B cell (primary cell): ENCODE measurements around the gene SMAGP. TPM values are rescaled to one million over a fixed set of nuclear protein-coding genes. Genes with fewer than 3 reads are reported as not detected.

Experiments
- ATAC-seq: fragments of 200-7000 bp; cut with Tn5 transposase; one replicate; pipeline ENCODE4 v1.10.0; 2021; ENCODE audit warnings: low read depth, mild to moderate bottlenecking, moderate number of reproducible peaks, moderate library complexity
- CTCF ChIA-PET: fragments of 350-600 bp; sonication (Branson Sonifier 250); formaldehyde crosslinking; loops from one replicate; lab custom pipeline; 2021; ENCODE audit warnings: antibody characterized with exemption, inconsistent platforms; lab: Charles Lee
- POLR2A ChIA-PET: fragments of 350-600 bp; sonication (Branson Sonifier 250); formaldehyde crosslinking; loops from one replicate; lab custom pipeline; 2021; ENCODE audit warnings: antibody characterized with exemption; lab: Charles Lee
- DNase-seq: peaks from one replicate; pipeline ENCODE4 v3.0.0; 2013
- H2AFZ ChIP-seq: 2 replicates; pipeline ENCODE4 v1.6.1; 2012; ENCODE audit warnings: mild to moderate bottlenecking, low read depth, low read length; ENCODE audit not compliant: insufficient read depth, poor library complexity, severe bottlenecking
- H3K27ac ChIP-seq, 2 donors: 1 replicate in 1 of 2; 2 replicates in 1 of 2; pipeline ENCODE4 v1.5.1; 2012 to 2013; ENCODE audit warnings: low read length in 2 of 2, mild to moderate bottlenecking in 2 of 2, moderate library complexity in 1 of 2
- H3K27me3 ChIP-seq, 4 experiments: fragments of 200-600 bp in 1 of 4; sonication (generic) in 1 of 4; replicated peaks in 1 of 4; 1 replicate in 2 of 4; 2 replicates in 2 of 4; pipeline versions ENCODE4 v1.6.1 to v1.7.0; 2013 to 2016; ENCODE audit warnings: low read length in 3 of 4, mild to moderate bottlenecking in 2 of 4, mixed read lengths in 1 of 4, moderate library complexity in 1 of 4; ENCODE audit not compliant: insufficient read depth in 4 of 4, control insufficient read depth in 3 of 4; ENCODE audit errors: control extremely low read depth in 1 of 4
- H3K36me3 ChIP-seq, 2 experiments: replicated peaks in 1 of 2; 1 replicate in 1 of 2; 2 replicates in 1 of 2; pipeline versions ENCODE4 v1.6.1 to v1.7.1; 2013; ENCODE audit warnings: low read length in 1 of 2; ENCODE audit not compliant: insufficient read depth in 2 of 2, control insufficient read depth in 1 of 2; ENCODE audit errors: control extremely low read depth in 1 of 2, extremely low read depth in 1 of 2
- H3K4me1 ChIP-seq, 2 donors: fragments of 200-600 bp in 1 of 2; sonication (generic) in 1 of 2; 1 replicate in 1 of 2; 2 replicates in 1 of 2; pipeline versions ENCODE4 v1.5.1 to v1.6.1; 2013 to 2017; ENCODE audit warnings: low read length in 2 of 2; ENCODE audit not compliant: control insufficient read depth in 2 of 2, insufficient read depth in 2 of 2
- H3K4me2 ChIP-seq: replicated peaks from 2 replicates; pipeline ENCODE3; 2012; ENCODE audit warnings: mild to moderate bottlenecking, low read depth, low read length; ENCODE audit not compliant: poor library complexity, severe bottlenecking
- H3K4me3 ChIP-seq, 5 experiments: fragments of 200-600 bp in 1 of 5; sonication (generic) in 1 of 5; 1 replicate in 3 of 5; 2 replicates in 2 of 5; pipeline versions ENCODE4 v1.5.1 to v1.7.0; 2011 to 2016; ENCODE audit warnings: low read length in 4 of 5, mild to moderate bottlenecking in 4 of 5, low read depth in 2 of 5, control low read depth in 1 of 5, moderate library complexity in 1 of 5; ENCODE audit not compliant: insufficient read depth in 1 of 5; ENCODE audit errors: control extremely low read depth in 1 of 5, extremely low read depth in 1 of 5
- H3K79me2 ChIP-seq: fragments of 200-600 bp; sonication (generic); one replicate; pipeline ENCODE4 v1.6.0; 2016; ENCODE audit warnings: low read length; ENCODE audit not compliant: control insufficient read depth, insufficient read depth
- H3K9ac ChIP-seq: fragments of 200-600 bp; sonication (generic); 2 replicates; pipeline ENCODE4 v1.6.1; 2017; ENCODE audit warnings: mild to moderate bottlenecking, low read length, moderate library complexity
- H3K9me3 ChIP-seq, 3 donors: one replicate each; pipeline versions ENCODE4 v1.6.1 to v1.7.1; 2013; ENCODE audit warnings: low read length in 2 of 3; ENCODE audit not compliant: control insufficient read depth in 2 of 3, insufficient read depth in 1 of 3; ENCODE audit errors: control extremely low read depth in 1 of 3
- H4K20me1 ChIP-seq: 2 replicates; pipeline ENCODE4 v1.6.0; 2012; ENCODE audit warnings: mild to moderate bottlenecking, low read length; ENCODE audit not compliant: insufficient read depth, control insufficient read depth, poor library complexity, severe bottlenecking
- H3K27ac Mint-ChIP-seq: one replicate; pipeline ENCODE4 v1.8.0; 2021; ENCODE audit warnings: mixed read lengths
- H3K27me3 Mint-ChIP-seq: one replicate; pipeline ENCODE4 v1.8.0; 2021; ENCODE audit warnings: mixed read lengths
- H3K4me1 Mint-ChIP-seq: one replicate; pipeline ENCODE4 v1.8.0; 2021; ENCODE audit warnings: mixed read lengths
- H3K4me3 Mint-ChIP-seq: one replicate; pipeline ENCODE4 v1.8.0; 2021; ENCODE audit warnings: mixed read lengths
- H3K9me3 Mint-ChIP-seq: one replicate; pipeline ENCODE4 v1.8.0; 2022; ENCODE audit warnings: mixed read lengths; ENCODE audit not compliant: insufficient read depth
- CTCF ChIP-seq: fragments of 200-600 bp; IDR thresholded peaks from one replicate; pipeline ENCODE4 v1.8.0; 2022; ENCODE audit warnings: antibody characterized with exemption, mild to moderate bottlenecking
- EZH2 ChIP-seq: IDR thresholded peaks from 2 replicates; pipeline ENCODE4 v1.6.1; 2012; ENCODE audit warnings: borderline replicate concordance, low read depth, mild to moderate bottlenecking, moderate library complexity, low read length; ENCODE audit not compliant: insufficient read depth, poor library complexity, severe bottlenecking
- WGBS: methylation state at CpG from one replicate; pipeline ENCODE4 v1.1.5; 2013; ENCODE audit warnings: missing lambda C conversion rate; ENCODE audit not compliant: insufficient coverage; 5-methylcytosine and 5-hydroxymethylcytosine counted together
- intact Hi-C: fragments of 100-400 bp; cut with micrococcal nuclease; formaldehyde crosslinking; loops from one replicate; pipeline ENCODE4 v1.10.0; 2022
- polyA plus RNA-seq: library from polyadenylated mRNA; depleted of rRNA; stranded (reverse); fragments of >200 nt; gene quantifications from 2 replicates; pipeline ENCODE4 v1.2.3, GENCODE V29; 2012
- total RNA-seq, 2 donors: library from RNA; stranded (reverse); fragments of 120-200 nt in 1 of 2; gene quantifications; 1 replicate in 1 of 2; 2 replicates in 1 of 2; pipeline versions ENCODE4 v1.2.3 to v1.2.4, GENCODE V29; 2013 to 2022

SMAGP gene
- total and polyA plus RNA-seq, 2 donors (not counting 1 experiment from before 2014, with no cell fraction given), result 10.4 to 21.6 TPM

DNA sequence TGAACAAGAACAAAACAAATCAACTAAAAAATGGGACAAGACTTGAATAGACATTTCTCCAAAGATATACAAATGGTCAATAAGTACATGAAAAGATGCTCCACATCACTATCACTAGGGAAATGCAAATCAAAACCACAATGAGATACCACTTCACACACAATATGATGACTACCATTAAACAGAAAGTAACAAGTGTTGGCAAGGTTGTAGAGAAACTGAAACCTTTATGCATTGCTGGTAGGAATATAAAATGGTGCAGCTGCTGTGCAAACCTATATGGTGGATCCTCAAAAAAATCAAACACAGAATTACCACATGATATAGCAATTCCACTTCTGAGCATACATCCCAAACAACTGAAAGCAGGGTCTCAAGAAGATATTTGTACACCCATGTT is 5.2 kb downstream of the SMAGP start:
- H3K79me2 ChIP-seq, result peaks cover 22% of the 10 kb centered on the region
- TF ChIP-seq EZH2 (no peak), CTCF (no peak)
- no peak overlapping the region for H2AFZ ChIP-seq
- H3K9me3 ChIP-seq, result peaks cover 0 to 2% (median 0%) of the 10 kb centered on the region in 3 donors
- peaks cover 8 to 13% of the 10 kb centered on the region in 2 donors for H3K4me1 ChIP-seq
- ATAC-seq (no peak), DNase-seq (no peak)
- Mint-ChIP-seq H3K27me3 (no peaks in the 10 kb centered on the region), H3K4me3 (no peak overlapping the region), H3K27ac (no peak overlapping the region), H3K4me1 (peaks cover 30% of the 10 kb centered on the region), H3K9me3 (no peaks in the 10 kb centered on the region)
- ChIA-PET POLR2A (interaction anchor here (0.7 kb wide), 1 partner anchor 495 kb away, joined by 3 read pairs; no protein-coding TSS in a partner anchor), CTCF (interaction anchor here (0.7 to 4.6 kb wide), 2 partner anchors 77 to 437 kb away, joined by 3 to 64 read pairs; no protein-coding TSS in a partner anchor)
- H3K27ac ChIP-seq, result no peak overlapping the region
- H3K27me3 ChIP-seq, result no peaks in the 10 kb centered on the region
- peak overlapping the region; percentile 22 for H3K4me2 ChIP-seq
- intact Hi-C loops, result no loop called here
- no peak overlapping the region for H3K9ac ChIP-seq
- H3K36me3 ChIP-seq, result no peaks in the 10 kb centered on the region
- H4K20me1 ChIP-seq, result no peaks in the 10 kb centered on the region
- no peak overlapping the region for H3K4me3 ChIP-seq

- Histone ChIP-seq H4K20me1 (no peaks in the 10 kb centered on the region), H3K9me3 (peaks cover 0 to 2% (median 0%) of the 10 kb centered on the region in 3 donors), H3K4me1 (peaks cover 6 to 10% of the 10 kb centered on the region in 2 donors), H3K4me3 (no peak overlapping the region), H3K27me3 (no peaks in the 10 kb centered on the region), H3K27ac (no peak overlapping the region), H3K36me3 (no peaks in the 10 kb centered on the region), H2AFZ (no peak overlapping the region), H3K9ac (no peak overlapping the region), H3K4me2 (no peak overlapping the region), H3K79me2 (peaks cover 22% of the 10 kb centered on the region)
- Mint-ChIP-seq H3K4me1 (peaks cover 28% of the 10 kb centered on the region), H3K27ac (no peak overlapping the region), H3K9me3 (no peaks in the 10 kb centered on the region), H3K4me3 (no peak overlapping the region), H3K27me3 (no peaks in the 10 kb centered on the region)
- WGBS, result 100% methylated on average over 2 of the region's 5 CpGs
- ChIA-PET POLR2A (interaction anchor here (0.7 kb wide), 1 partner anchor 496 kb away, joined by 3 read pairs; no protein-coding TSS in a partner anchor), CTCF (interaction anchor here (0.7 to 4.6 kb wide), 5 partner anchors 27 to 437 kb away, joined by 3 to 64 read pairs (median 4); no protein-coding TSS in a partner anchor)
- intact Hi-C loops, result no loop called here
- DNase-seq (no peak), ATAC-seq (no peak)
- no peak for TF ChIP-seq EZH2
- TF ChIP-seq CTCF, result no peak
These were observed 5.9 kb downstream of the SMAGP start for GRCh38 chr12:51264297-51264696.
